Neuronal stem cell (in vitro differentiated cells): ENCODE data around the gene STAT5B.
"Not testable (repeated sequence)": the region's sequence is repeated elsewhere in the genome, so short reads cannot be mapped to it uniquely, and the experiment has no call there.

Experiments used
- DNase-seq: peaks from one replicate; pipeline ENCODE4 v3.0.0-alpha.2; 2013; ENCODE audit warnings: low spot score
- H2AFZ ChIP-seq: one replicate; pipeline ENCODE4 v1.6.1; 2013; ENCODE audit warnings: mild to moderate bottlenecking, low read length, inconsistent platforms
- H2AK5ac ChIP-seq: 2 replicates; pipeline ENCODE4 v1.6.1; 2013; ENCODE audit warnings: low read depth, mild to moderate bottlenecking, inconsistent platforms, low read length, moderate library complexity, mixed read lengths
- H2BK120ac ChIP-seq: 2 replicates; pipeline ENCODE4 v1.6.1; 2013; ENCODE audit warnings: low read depth, mild to moderate bottlenecking, inconsistent platforms, low read length, moderate library complexity, mixed read lengths
- H2BK12ac ChIP-seq: one replicate; pipeline ENCODE4 v1.6.1; 2013; ENCODE audit warnings: low read length, inconsistent platforms
- H2BK15ac ChIP-seq: 2 replicates; pipeline ENCODE4 v1.6.1; 2013; ENCODE audit warnings: mild to moderate bottlenecking, low read length, inconsistent platforms, mixed read lengths
- H2BK5ac ChIP-seq: one replicate; pipeline ENCODE4 v1.6.1; 2013; ENCODE audit warnings: inconsistent platforms, mild to moderate bottlenecking, low read length, moderate library complexity
- H3K14ac ChIP-seq: one replicate; pipeline ENCODE4 v1.6.1; 2013; ENCODE audit warnings: low read length, inconsistent platforms
- H3K18ac ChIP-seq: 2 replicates; pipeline ENCODE4 v1.6.1; 2013; ENCODE audit warnings: low read length, inconsistent platforms
- H3K23ac ChIP-seq: 2 replicates; pipeline ENCODE4 v1.6.1; 2013; ENCODE audit warnings: low read depth, mild to moderate bottlenecking, mixed read lengths, low read length, inconsistent platforms; ENCODE audit not compliant: poor library complexity
- H3K27ac ChIP-seq: replicated peaks from 3 replicates; pipeline ENCODE4 v1.5.1; 2013; ENCODE audit warnings: low read length, inconsistent platforms
- H3K27me3 ChIP-seq, 3 experiments: 2 replicates each; pipeline ENCODE4 v1.6.1; 2013; ENCODE audit warnings: low read length in 3 of 3, mild to moderate bottlenecking in 2 of 3, inconsistent platforms in 1 of 3, low read depth in 1 of 3, mixed read lengths in 1 of 3, moderate library complexity in 1 of 3; ENCODE audit not compliant: control insufficient read depth in 3 of 3, insufficient read depth in 3 of 3
- H3K36me3 ChIP-seq, 2 donors: replicated peaks in 1 of 2; 2 replicates each; pipeline ENCODE4 v1.6.1; 2013; ENCODE audit warnings: low read length in 2 of 2; ENCODE audit not compliant: control insufficient read depth in 2 of 2, insufficient read depth in 2 of 2
- H3K4ac ChIP-seq: 2 replicates; pipeline ENCODE4 v1.6.1; 2013; ENCODE audit warnings: inconsistent platforms, mild to moderate bottlenecking, low read length, moderate library complexity
- H3K4me1 ChIP-seq, 2 donors: 1 replicate in 1 of 2; 2 replicates in 1 of 2; pipeline ENCODE4 v1.6.1; 2013; ENCODE audit warnings: low read length in 2 of 2, low read depth in 1 of 2; ENCODE audit not compliant: control insufficient read depth in 2 of 2, insufficient read depth in 1 of 2
- H3K4me2 ChIP-seq: one replicate; pipeline ENCODE4 v1.6.1; 2013; ENCODE audit warnings: mild to moderate bottlenecking, low read length, inconsistent platforms; ENCODE audit not compliant: insufficient read depth, poor library complexity, severe bottlenecking
- H3K4me3 ChIP-seq, 2 donors: 2 replicates each; pipeline ENCODE4 v1.5.1; 2013; ENCODE audit warnings: low read length in 2 of 2, mild to moderate bottlenecking in 2 of 2, inconsistent platforms in 1 of 2, moderate library complexity in 1 of 2
- H3K79me1 ChIP-seq: one replicate; pipeline ENCODE4 v1.6.1; 2013; ENCODE audit warnings: low read depth, mild to moderate bottlenecking, inconsistent platforms, low read length, moderate library complexity
- H3K9ac ChIP-seq: one replicate; pipeline ENCODE4 v1.6.1; 2013; ENCODE audit warnings: mild to moderate bottlenecking, low read depth, low read length, inconsistent platforms; ENCODE audit not compliant: poor library complexity
- H3K9me3 ChIP-seq, 2 donors: replicated peaks in 1 of 2; 2 replicates each; pipeline versions ENCODE3 to v1.6.1; 2013; ENCODE audit warnings: low read length in 2 of 2, mild to moderate bottlenecking in 2 of 2, inconsistent platforms in 1 of 2, low read depth in 1 of 2, mixed read lengths in 1 of 2, moderate library complexity in 1 of 2; ENCODE audit not compliant: control insufficient read depth in 2 of 2, insufficient read depth in 1 of 2
- H4K8ac ChIP-seq: one replicate; pipeline ENCODE4 v1.6.1; 2013; ENCODE audit warnings: low read depth, mild to moderate bottlenecking, inconsistent platforms, low read length, moderate library complexity
- H4K91ac ChIP-seq: one replicate; pipeline ENCODE4 v1.6.1; 2013; ENCODE audit warnings: low read length, low read depth, mild to moderate bottlenecking, inconsistent platforms; ENCODE audit not compliant: poor library complexity
- WGBS, 2 donors: extraction: QIAGEN DNeasy Blood & Tissue Kit; methylation state at CpG; one replicate each; pipeline ENCODE4 v1.1.7; 2013; ENCODE audit warnings: missing lambda C conversion rate in 2 of 2, mixed read lengths in 1 of 2; ENCODE audit not compliant: insufficient read length in 2 of 2, insufficient replicate concordance in 1 of 2; ENCODE audit errors: extremely low coverage in 2 of 2; 5-methylcytosine and 5-hydroxymethylcytosine counted together

Gene STAT5B

DNA sequence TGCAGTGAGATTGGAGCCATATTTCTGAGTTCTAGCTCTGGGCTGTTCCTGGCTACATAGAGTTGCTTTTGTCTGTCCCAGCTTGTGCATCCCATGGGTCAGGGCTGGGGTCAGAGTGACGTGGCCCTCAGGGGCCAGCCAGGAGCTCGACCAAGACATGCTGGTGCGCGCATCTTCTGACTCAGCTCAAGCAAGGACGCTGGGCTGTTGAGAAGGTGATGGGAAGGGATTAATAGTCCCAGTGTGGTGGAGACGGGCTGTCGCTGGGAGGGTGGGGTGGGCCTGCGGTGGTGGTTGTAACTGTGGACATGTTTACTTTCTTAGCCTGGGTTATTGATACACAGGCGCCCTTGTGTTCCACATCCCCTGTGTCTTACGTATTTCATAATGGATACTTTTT lies 21.6 kb upstream of the STAT5B start:
- not testable (repeated sequence) for H4K8ac ChIP-seq, H2AK5ac ChIP-seq, H3K23ac ChIP-seq, H3K36me3 ChIP-seq, H3K79me1 ChIP-seq, H2BK12ac ChIP-seq, DNase-seq, H3K9ac ChIP-seq, H3K9me3 ChIP-seq, H3K14ac ChIP-seq, H4K91ac ChIP-seq, H3K4me1 ChIP-seq, H3K4ac ChIP-seq, H3K27ac ChIP-seq, H3K4me2 ChIP-seq, H2BK120ac ChIP-seq, H2AFZ ChIP-seq, H3K4me3 ChIP-seq, H2BK5ac ChIP-seq, H3K27me3 ChIP-seq, H2BK15ac ChIP-seq, H3K18ac ChIP-seq
- no CpG with 5 or more reads among the region's 10 CpGs for WGBS, 2 donors

DNA sequence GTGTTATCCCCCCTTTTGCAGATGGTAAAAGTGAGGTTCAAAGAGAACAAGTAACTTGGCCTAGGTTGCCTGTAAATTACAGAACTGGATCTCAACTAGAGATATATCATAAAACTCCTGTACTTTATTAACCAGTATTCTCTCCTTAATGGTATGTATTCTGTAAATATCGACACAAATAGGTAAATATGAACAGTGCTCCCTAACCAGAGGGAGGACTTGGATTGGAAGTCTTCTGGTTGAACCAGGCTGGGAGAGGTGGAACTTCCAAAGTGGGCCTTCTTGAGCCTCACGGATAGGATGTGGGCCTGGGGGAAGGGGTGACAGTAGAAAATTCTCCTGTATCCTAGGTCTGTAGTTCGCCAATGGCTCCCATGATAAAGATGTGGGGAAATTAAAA lies 19.8 kb upstream of the STAT5B start:
- Histone ChIP-seq H2BK120ac (no peak overlapping the region), H3K18ac (no peak overlapping the region), H3K36me3 (no peaks in the 10 kb centered on the region), H2BK12ac (no peak overlapping the region), H3K4ac (no peak overlapping the region), H2AFZ (no peak overlapping the region), H3K9ac (no peak overlapping the region), H3K4me2 (no peak overlapping the region), H3K14ac (no peak overlapping the region), H3K4me1 (peaks cover 0 to 2% of the 10 kb centered on the region in 2 donors), H3K23ac (no peak overlapping the region), H2BK15ac (no peak overlapping the region), H3K27ac (no peak overlapping the region), H2BK5ac (no peak overlapping the region), H3K9me3 (no peaks in the 10 kb centered on the region), H4K8ac (no peak overlapping the region), H3K79me1 (no peaks in the 10 kb centered on the region), H3K4me3 (no peak overlapping the region), H3K27me3 (peaks cover 0 to 7% (median under 1%) of the 10 kb centered on the region in 3 experiments), H4K91ac (no peak overlapping the region), H2AK5ac (no peak overlapping the region)
- DNase-seq, result no peak
- no CpG with 5 or more reads among the region's 3 CpGs for WGBS, 2 donors

DNA sequence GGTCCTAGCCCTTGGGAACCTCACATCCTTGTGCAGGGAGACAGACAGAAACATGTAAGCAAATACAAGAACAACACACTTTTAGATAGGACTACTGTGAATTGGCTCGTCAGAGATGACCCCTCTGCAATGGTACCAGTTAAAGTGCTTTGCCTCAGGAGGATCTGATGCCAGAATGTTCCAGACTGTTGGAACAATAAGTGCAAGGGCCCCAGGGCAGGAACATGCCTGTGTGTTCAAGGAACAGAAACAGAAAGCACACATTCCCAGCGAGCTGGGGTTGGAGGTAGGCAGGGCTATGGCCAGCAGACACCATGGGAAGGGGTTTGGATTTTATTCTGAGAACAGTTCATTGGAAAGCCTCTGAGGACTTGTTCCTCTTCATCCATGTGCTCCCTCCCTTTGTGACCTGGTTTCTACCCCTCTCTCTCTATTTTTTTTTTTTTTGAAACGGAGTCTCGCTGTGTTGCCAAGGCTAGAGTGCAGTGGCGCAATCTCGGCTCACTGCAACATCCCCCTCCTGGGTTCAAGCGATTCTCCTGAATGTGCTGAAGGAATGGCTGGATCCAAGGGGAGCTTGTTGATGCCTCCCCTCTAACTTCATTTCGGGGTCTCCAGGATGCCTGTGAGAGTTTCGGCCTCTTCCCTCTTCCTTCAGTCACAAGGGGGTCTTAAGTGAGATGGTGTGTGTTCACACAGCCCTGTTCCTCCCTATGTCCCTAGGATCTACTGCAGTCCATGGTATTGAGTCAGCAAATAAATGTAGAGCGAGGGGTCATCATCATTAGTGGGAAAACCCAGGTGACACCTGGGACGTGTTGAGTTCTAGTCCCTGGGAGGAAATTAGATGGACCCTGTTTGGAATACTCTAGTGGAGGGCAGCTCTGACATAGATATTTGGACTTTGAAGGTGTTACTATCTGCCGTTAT lies 18.5 kb upstream of the STAT5B start:
- H3K4me1 ChIP-seq, result peaks cover 0 to 3% of the 10 kb centered on the region in 2 donors
- H3K9ac ChIP-seq, result no peak overlapping the region
- no peaks in the 10 kb centered on the region for H3K36me3 ChIP-seq
- no peak overlapping the region for H2AK5ac ChIP-seq
- H2BK12ac ChIP-seq, result no peak overlapping the region
- no peak overlapping the region for H3K14ac ChIP-seq
- H2BK120ac ChIP-seq, result no peak overlapping the region
- no peaks in the 10 kb centered on the region for H3K9me3 ChIP-seq
- no CpG with 5 or more reads among the region's 12 CpGs for WGBS, 2 donors
- H3K79me1 ChIP-seq, result no peaks in the 10 kb centered on the region
- H3K4ac ChIP-seq, result no peak overlapping the region
- H3K4me3 ChIP-seq, result no peak overlapping the region
- no peak overlapping the region for H3K4me2 ChIP-seq
- no peak overlapping the region for H3K27ac ChIP-seq
- no peak for DNase-seq
- no peak overlapping the region for H3K18ac ChIP-seq
- no peak overlapping the region for H2BK15ac ChIP-seq
- H3K23ac ChIP-seq, result no peak overlapping the region
- H4K91ac ChIP-seq, result no peak overlapping the region
- H2BK5ac ChIP-seq, result no peak overlapping the region
- H3K27me3 ChIP-seq, result peaks cover 0 to 15% (median 5%) of the 10 kb centered on the region in 3 experiments
- H4K8ac ChIP-seq, result no peak overlapping the region
- H2AFZ ChIP-seq, result no peak overlapping the region

DNA sequence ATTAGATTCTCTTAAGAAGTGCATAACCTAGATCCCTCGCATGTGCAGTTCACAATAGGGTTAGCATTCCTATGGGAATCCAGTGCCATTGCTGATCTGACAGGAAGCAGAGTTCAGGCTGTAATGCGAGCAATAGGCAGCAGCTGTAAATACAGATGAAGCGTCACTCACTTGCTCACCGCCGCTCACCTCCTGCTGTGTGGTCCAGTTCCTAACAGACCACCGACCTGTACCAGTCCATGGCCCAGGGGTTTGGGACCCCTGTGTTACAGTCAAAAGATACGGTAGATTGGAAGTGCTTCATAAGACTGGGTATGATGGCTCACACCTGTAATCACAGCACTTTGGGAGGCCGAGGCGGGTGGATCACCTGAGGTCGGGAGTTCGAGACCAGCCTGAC lies 14.9 kb upstream of the STAT5B start:
- peak overlapping the region; percentile 94 for H3K14ac ChIP-seq
- no peak for DNase-seq
- H3K18ac ChIP-seq, result no peak overlapping the region
- no peak overlapping the region for H3K4me2 ChIP-seq
- H3K9me3 ChIP-seq, result no peaks in the 10 kb centered on the region
- no peak overlapping the region for H2AK5ac ChIP-seq
- H2BK15ac ChIP-seq, result no peak overlapping the region
- H2BK12ac ChIP-seq, result no peak overlapping the region
- H3K4me3 ChIP-seq, result no peak overlapping the region
- no peak overlapping the region for H3K4ac ChIP-seq
- no peaks in the 10 kb centered on the region for H3K36me3 ChIP-seq
- H3K27ac ChIP-seq, result no peak overlapping the region
- H3K23ac ChIP-seq, result no peak overlapping the region
- H3K79me1 ChIP-seq, result peaks cover 2% of the 10 kb centered on the region
- peaks cover 2 to 13% of the 10 kb centered on the region in 2 donors for H3K4me1 ChIP-seq
- no peak overlapping the region for H4K91ac ChIP-seq
- H4K8ac ChIP-seq, result no peak overlapping the region
- H2BK120ac ChIP-seq, result no peak overlapping the region
- H2AFZ ChIP-seq, result no peak overlapping the region
- no CpG with 5 or more reads among the region's 11 CpGs for WGBS, 2 donors
- H3K27me3 ChIP-seq, result peaks cover 7 to 46% (median 38%) of the 10 kb centered on the region in 3 experiments
- no peak overlapping the region for H3K9ac ChIP-seq
- H2BK5ac ChIP-seq, result no peak overlapping the region
